ENCODE data around the gene IGLON5. TPM values are rescaled to one million over a fixed set of nuclear protein-coding genes. Genes with fewer than 3 reads are reported as not detected.

Gene IGLON5
- total and polyA plus RNA-seq, 2 experiments from 2014 or later, result 5.0 to 29.1 TPM

DNA sequence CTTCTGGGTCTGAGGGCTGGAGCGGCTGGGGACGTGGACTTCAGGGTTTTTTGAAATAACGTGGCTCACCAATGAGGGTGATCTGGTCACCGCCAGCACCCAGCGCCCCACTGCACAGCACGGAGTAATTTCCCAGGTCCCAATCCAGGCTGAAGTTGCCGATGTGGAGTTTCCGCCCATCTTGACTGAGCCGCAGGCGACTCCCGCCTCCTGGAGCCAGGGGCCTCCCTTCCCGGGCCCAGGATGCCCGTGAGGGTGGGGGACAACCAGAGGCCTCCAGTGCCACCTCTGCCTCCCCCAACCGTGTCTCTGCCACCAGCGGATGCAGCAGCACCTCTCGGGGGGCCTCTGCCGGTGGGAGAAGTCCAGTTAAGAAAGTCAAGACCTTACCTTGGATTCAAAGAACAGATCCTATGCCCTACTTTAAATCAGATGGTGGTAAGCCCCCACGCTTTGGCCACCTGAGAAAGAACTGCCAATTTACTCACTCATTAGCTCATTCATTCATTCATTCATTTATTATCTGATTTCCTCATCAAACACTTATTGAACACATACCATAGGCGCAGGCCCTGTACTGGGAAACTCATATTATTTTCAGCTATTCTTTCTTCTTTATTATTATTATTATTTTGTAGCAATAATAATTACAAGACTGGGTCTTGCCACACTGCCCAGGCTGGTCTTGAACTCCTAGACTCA is 26.6 kb downstream of the IGLON5 start:
- H3K36me3 Mint-ChIP-seq (ENCODE audit: low read depth), result peaks cover 20% of the 10 kb centered on the region
- no peaks in the 10 kb centered on the region for H3K79me2 ChIP-seq (replicated peaks; ENCODE audit: insufficient read depth)
- TF ChIP-seq CREB1 (CRISPR knock-in tag; IDR thresholded peaks at IDR 0.05; ENCODE audit: low read depth), result no peak
- TF ChIP-seq, protein P1, sequence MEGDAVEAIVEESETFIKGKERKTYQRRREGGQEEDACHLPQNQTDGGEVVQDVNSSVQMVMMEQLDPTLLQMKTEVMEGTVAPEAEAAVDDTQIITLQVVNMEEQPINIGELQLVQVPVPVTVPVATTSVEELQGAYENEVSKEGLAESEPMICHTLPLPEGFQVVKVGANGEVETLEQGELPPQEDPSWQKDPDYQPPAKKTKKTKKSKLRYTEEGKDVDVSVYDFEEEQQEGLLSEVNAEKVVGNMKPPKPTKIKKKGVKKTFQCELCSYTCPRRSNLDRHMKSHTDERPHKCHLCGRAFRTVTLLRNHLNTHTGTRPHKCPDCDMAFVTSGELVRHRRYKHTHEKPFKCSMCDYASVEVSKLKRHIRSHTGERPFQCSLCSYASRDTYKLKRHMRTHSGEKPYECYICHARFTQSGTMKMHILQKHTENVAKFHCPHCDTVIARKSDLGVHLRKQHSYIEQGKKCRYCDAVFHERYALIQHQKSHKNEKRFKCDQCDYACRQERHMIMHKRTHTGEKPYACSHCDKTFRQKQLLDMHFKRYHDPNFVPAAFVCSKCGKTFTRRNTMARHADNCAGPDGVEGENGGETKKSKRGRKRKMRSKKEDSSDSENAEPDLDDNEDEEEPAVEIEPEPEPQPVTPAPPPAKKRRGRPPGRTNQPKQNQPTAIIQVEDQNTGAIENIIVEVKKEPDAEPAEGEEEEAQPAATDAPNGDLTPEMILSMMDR (conservative IDR thresholded peaks at IDR 0.05; ENCODE audit: low read depth in 2 of 2), result peak in 1 of 2 experiments; percentile 26; a peak in 2 of 4 replicates
- H3K36me3 ChIP-seq (ENCODE audit: insufficient read depth), result no peaks in the 10 kb centered on the region
- H3K27ac ChIP-seq (ENCODE audit: low read depth), result no peak overlapping the region
- ATAC-seq, result no peak
- peak overlapping the region; percentile 88 for H3K4me3 Mint-ChIP-seq
- H2AFZ ChIP-seq, result no peak overlapping the region
- peaks cover 22% of the 10 kb centered on the region for H3K4me1 ChIP-seq (ENCODE audit: insufficient read depth)
- H3K9me2 ChIP-seq (ENCODE audit: insufficient read depth), result 0 out of 2 replicates have a peak, but pooled peaks cover 3% of the 10 kb centered on the region
- H3K27ac Mint-ChIP-seq, result peak overlapping the region; percentile 92; the same call in 1 of the 2 replicates
- no peak for DNase-seq (ENCODE audit: low spot score)
- H3K9me3 Mint-ChIP-seq, result no peaks in the 10 kb centered on the region; the same call in 2 of the 3 replicates
- no peaks in the 10 kb centered on the region for H4K20me1 ChIP-seq (replicated peaks; ENCODE audit: insufficient read depth)
- no peaks in the 10 kb centered on the region for H3F3A ChIP-seq (replicated peaks; ENCODE audit: low read depth)
- peaks cover 26% of the 10 kb centered on the region for H3K4me1 Mint-ChIP-seq
- H3K4me3 ChIP-seq, result peak overlapping the region; percentile 62
- H3K27me3 ChIP-seq (ENCODE audit: insufficient read depth), result peaks cover 16% of the 10 kb centered on the region
- H3K4me2 ChIP-seq, result peak overlapping the region; percentile 72
- H3K27me3 Mint-ChIP-seq (ENCODE audit: insufficient read depth, low read depth, poor library complexity), result peaks cover 24% of the 10 kb centered on the region

DNA sequence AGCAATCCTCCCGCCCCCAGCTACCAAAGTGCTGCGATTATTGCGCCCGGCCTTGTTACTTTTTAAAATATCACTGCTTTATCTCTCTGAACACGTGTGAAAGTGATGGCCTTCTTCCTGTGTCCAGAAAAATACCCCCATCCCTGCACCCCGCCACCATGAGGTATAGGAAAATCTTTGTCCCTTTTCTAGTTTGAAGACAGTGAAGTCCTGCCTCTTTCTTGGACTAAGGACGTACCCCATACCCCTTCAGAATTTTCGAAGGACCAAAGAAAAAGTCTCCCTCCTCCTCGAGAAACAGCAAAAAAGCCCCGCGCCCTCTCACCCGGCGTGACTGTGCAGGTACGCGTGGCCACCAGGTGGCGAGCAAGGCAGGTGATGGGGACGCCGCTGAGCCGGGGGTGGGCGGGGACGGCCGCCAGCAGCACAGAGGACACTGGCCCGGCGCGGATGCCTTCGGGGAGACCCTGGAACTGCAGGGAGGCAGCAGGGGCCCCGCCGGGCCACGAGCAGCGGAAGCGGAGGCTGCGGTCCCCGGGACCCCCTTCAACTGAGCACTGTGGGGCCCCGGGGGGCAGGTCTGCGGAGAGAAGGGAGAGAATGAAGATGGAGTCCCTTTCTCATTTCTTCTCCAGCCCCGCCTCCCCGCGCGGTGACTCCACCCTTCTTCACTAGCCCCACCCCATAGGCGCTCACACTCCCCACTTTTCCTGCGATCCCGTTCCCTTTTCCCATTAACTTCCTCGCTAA is 27.3 kb downstream of the IGLON5 start:
- peaks cover 18% of the 10 kb centered on the region for H3K36me3 Mint-ChIP-seq (ENCODE audit: low read depth)
- Histone ChIP-seq H3K4me1 (ENCODE audit: insufficient read depth) (peaks cover 24% of the 10 kb centered on the region), H4K20me1 (replicated peaks; ENCODE audit: insufficient read depth) (no peaks in the 10 kb centered on the region), H2AFZ (peak overlapping the region; percentile 77), H3K9me2 (ENCODE audit: insufficient read depth) (0 out of 2 replicates have a peak, but pooled peaks cover 3% of the 10 kb centered on the region), H3K27ac (ENCODE audit: low read depth) (peak overlapping the region; percentile 71), H3K4me3 (peak overlapping the region; percentile 62), H3K27me3 (ENCODE audit: insufficient read depth) (peaks cover 16% of the 10 kb centered on the region), H3K36me3 (ENCODE audit: insufficient read depth) (no peaks in the 10 kb centered on the region), H3F3A (replicated peaks; ENCODE audit: low read depth) (no peaks in the 10 kb centered on the region), H3K4me2 (peak overlapping the region; percentile 72), H3K79me2 (replicated peaks; ENCODE audit: insufficient read depth) (no peaks in the 10 kb centered on the region)
- DNase-seq (ENCODE audit: low spot score) (peak; percentile 95), ATAC-seq (peak; percentile 76)
- no peaks in the 10 kb centered on the region; the same call in 2 of the 3 replicates for H3K9me3 Mint-ChIP-seq
- peak overlapping the region; percentile 88 for H3K4me3 Mint-ChIP-seq
- H3K27me3 Mint-ChIP-seq (ENCODE audit: insufficient read depth, low read depth, poor library complexity), result peaks cover 24% of the 10 kb centered on the region
- H3K4me1 Mint-ChIP-seq, result peaks cover 28% of the 10 kb centered on the region
- H3K27ac Mint-ChIP-seq, result peak overlapping the region; percentile 96
- TF ChIP-seq, protein P1 (conservative IDR thresholded peaks at IDR 0.05; ENCODE audit: low read depth in 2 of 2), result peak; percentile 81 to 93
- TF ChIP-seq CREB1 (CRISPR knock-in tag; IDR thresholded peaks at IDR 0.05; ENCODE audit: low read depth) (peak; percentile 51), STAT1 (IDR thresholded peaks at IDR 0.05; ENCODE audit: unreplicated experiment) (no peak), NANOG (IDR thresholded peaks at IDR 0.05; ENCODE audit: borderline replicate concordance) (no peak), ZNF331 (CRISPR knock-in tag; IDR thresholded peaks at IDR 0.05; ENCODE audit: low read depth) (no peak), EZH2 (IDR thresholded peaks at IDR 0.05; ENCODE audit: low read depth, unreplicated experiment) (no peak)
- TF ChIP-seq, protein P2, sequence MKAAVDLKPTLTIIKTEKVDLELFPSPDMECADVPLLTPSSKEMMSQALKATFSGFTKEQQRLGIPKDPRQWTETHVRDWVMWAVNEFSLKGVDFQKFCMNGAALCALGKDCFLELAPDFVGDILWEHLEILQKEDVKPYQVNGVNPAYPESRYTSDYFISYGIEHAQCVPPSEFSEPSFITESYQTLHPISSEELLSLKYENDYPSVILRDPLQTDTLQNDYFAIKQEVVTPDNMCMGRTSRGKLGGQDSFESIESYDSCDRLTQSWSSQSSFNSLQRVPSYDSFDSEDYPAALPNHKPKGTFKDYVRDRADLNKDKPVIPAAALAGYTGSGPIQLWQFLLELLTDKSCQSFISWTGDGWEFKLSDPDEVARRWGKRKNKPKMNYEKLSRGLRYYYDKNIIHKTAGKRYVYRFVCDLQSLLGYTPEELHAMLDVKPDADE (IDR thresholded peaks at IDR 0.05), result no peak

All from GM23338 (cell line).